DOHH2 (cell line): ENCODE results near the gene CAMK2D.
A peak's percentile ranks its signal among the peaks of the same experiment; 100 is the strongest.

Source experiments
- H3F3A ChIP-seq: fragments of 200-600 bp; sonication (generic), shearing (Covaris generic); 2 replicates; pipeline ENCODE4 v1.6.0; 2016; ENCODE audit warnings: antibody characterized with exemption, mild to moderate bottlenecking; ENCODE audit not compliant: control insufficient read depth, insufficient read depth
- H3K27ac ChIP-seq: fragments of 200-600 bp; sonication (generic); 2 replicates; pipeline ENCODE4 v1.5.1; 2014; ENCODE audit warnings: low read depth, mild to moderate bottlenecking, low read length, moderate library complexity
- H3K27me3 ChIP-seq: fragments of 200-600 bp; sonication (generic); 2 replicates; pipeline ENCODE4 v1.6.1; 2014; ENCODE audit warnings: mild to moderate bottlenecking, low read length, mixed read lengths; ENCODE audit not compliant: control insufficient read depth
- H3K36me3 ChIP-seq: fragments of 200-600 bp; sonication (generic); 2 replicates; pipeline ENCODE4 v1.6.1; 2014; ENCODE audit warnings: mild to moderate bottlenecking, low read length, moderate library complexity, mixed read lengths; ENCODE audit not compliant: control insufficient read depth
- H3K4me1 ChIP-seq: fragments of 200-600 bp; sonication (generic); 2 replicates; pipeline ENCODE4 v1.6.1; 2014; ENCODE audit warnings: mild to moderate bottlenecking, low read length, mixed read lengths; ENCODE audit not compliant: control insufficient read depth
- H3K4me2 ChIP-seq: fragments of 200-600 bp; sonication (generic); 2 replicates; pipeline ENCODE4 v1.6.0; 2014; ENCODE audit warnings: mild to moderate bottlenecking, low read length, moderate library complexity
- H3K4me3 ChIP-seq: fragments of 200-600 bp; sonication (generic); 2 replicates; pipeline ENCODE4 v1.5.1; 2014; ENCODE audit warnings: mild to moderate bottlenecking, low read length, mixed read lengths
- H3K79me2 ChIP-seq: fragments of 200-600 bp; sonication (generic); 2 replicates; pipeline ENCODE4 v1.6.1; 2014; ENCODE audit warnings: mild to moderate bottlenecking, low read length, mixed read lengths; ENCODE audit not compliant: control insufficient read depth
- H3K9me2 ChIP-seq: fragments of 200-600 bp; sonication (generic); replicated peaks from 2 replicates; pipeline ENCODE4 v1.6.1; 2014; ENCODE audit warnings: mild to moderate bottlenecking, low read length, mixed read lengths; ENCODE audit not compliant: control insufficient read depth
- H3K9me3 ChIP-seq: fragments of 200-600 bp; sonication (generic); 2 replicates; pipeline ENCODE4 v1.6.1; 2014; ENCODE audit warnings: antibody characterized with exemption, low read length, mixed read lengths; ENCODE audit not compliant: control insufficient read depth, insufficient read depth
- H4K20me1 ChIP-seq: fragments of 200-600 bp; sonication (generic); 2 replicates; pipeline ENCODE4 v1.6.0; 2014; ENCODE audit warnings: low read depth, mild to moderate bottlenecking, antibody characterized with exemption, low read length, moderate library complexity; ENCODE audit not compliant: control insufficient read depth, insufficient read depth
- EZH2phosphoT487 ChIP-seq: fragments of 200-600 bp; sonication (generic); IDR thresholded peaks from 2 replicates; pipeline ENCODE4 v1.6.1; 2017; ENCODE audit warnings: borderline replicate concordance, mild to moderate bottlenecking, antibody characterized with exemption, low read length, moderate library complexity, mixed read lengths
- TF ChIP-seq, protein P1 (sequence below): fragments of 200-600 bp; sonication (generic); IDR thresholded peaks from one replicate; pipeline ENCODE4 v1.5.1; 2014; ENCODE audit warnings: antibody characterized with exemption, mild to moderate bottlenecking, low read depth, low read length; ENCODE audit not compliant: poor library complexity, severe bottlenecking

Gene CAMK2D

DNA sequence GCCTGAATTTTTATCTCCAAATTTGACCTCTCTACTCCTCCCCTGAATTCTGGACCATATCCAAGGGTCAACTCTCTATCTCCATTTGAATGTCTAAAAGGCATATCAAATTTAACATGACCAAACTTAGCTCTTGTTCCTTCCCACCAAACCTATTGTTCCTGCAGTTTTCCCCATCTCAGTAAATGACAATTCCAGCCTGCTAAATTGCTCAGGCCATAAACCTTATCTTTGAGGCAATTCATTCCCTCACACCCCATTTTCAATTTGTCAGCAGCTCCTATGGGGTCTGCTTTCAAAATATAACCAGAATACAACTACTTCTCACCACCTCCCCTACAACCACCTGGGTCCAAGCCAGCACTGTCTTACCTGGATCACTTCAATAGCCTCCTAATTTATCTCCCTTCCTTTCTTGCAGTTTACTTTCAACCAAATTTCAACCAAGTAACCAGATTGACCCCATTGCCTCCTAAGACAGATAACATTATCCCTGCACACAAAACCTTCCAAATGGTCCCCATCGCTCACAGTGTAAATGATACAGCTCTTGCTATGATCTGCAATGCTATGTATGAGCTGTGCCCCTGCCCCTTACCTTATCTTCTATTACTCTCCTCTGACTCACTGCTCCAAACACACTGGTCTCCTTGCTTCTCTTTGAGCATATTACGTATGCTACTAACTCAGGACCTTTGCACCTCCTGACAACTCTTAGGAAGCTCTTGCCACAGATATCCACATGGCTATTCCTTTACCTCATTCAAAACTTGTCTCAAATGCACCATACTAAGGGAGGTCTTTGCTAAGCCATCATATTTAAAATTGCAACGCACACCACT lies 66.0 kb downstream of the CAMK2D start:
- TF ChIP-seq, protein P1, sequence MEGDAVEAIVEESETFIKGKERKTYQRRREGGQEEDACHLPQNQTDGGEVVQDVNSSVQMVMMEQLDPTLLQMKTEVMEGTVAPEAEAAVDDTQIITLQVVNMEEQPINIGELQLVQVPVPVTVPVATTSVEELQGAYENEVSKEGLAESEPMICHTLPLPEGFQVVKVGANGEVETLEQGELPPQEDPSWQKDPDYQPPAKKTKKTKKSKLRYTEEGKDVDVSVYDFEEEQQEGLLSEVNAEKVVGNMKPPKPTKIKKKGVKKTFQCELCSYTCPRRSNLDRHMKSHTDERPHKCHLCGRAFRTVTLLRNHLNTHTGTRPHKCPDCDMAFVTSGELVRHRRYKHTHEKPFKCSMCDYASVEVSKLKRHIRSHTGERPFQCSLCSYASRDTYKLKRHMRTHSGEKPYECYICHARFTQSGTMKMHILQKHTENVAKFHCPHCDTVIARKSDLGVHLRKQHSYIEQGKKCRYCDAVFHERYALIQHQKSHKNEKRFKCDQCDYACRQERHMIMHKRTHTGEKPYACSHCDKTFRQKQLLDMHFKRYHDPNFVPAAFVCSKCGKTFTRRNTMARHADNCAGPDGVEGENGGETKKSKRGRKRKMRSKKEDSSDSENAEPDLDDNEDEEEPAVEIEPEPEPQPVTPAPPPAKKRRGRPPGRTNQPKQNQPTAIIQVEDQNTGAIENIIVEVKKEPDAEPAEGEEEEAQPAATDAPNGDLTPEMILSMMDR, result no peak
- TF ChIP-seq EZH2phosphoT487, result no peak
- peaks cover 19% of the 10 kb centered on the region; the same call in 1 of the 2 replicates for H4K20me1 ChIP-seq
- peaks cover 54% of the 10 kb centered on the region for H3K36me3 ChIP-seq
- H3K4me2 ChIP-seq, result no peak overlapping the region; the same call in 1 of the 2 replicates
- H3K4me3 ChIP-seq, result no peak overlapping the region
- H3K27me3 ChIP-seq, result no peaks in the 10 kb centered on the region
- H3F3A ChIP-seq, result peaks cover 13% of the 10 kb centered on the region
- H3K79me2 ChIP-seq, result peaks cover 98% of the 10 kb centered on the region
- no peaks in the 10 kb centered on the region for H3K9me3 ChIP-seq
- no peaks in the 10 kb centered on the region for H3K9me2 ChIP-seq
- H3K4me1 ChIP-seq, result peaks cover 54% of the 10 kb centered on the region
- no peak overlapping the region for H3K27ac ChIP-seq

DNA sequence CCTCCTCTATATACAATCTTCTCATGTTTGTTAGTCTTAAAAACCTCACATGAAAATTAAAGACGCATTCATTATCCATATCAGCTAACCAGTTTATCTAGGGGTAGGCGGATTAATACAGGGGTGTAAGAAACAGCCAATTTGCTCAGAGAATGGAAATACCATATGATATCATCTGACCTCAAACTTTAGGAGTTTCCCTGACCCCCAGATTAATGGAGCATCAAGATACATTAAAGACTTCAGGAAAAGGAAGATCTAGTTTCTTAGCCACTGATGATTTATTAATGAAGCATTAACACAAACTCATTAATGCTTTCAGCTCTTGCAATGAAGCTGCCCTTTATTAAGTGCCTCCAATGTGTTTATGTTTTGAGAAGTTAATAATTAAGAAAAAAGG lies 67.5 kb downstream of the CAMK2D start:
- peaks cover 98% of the 10 kb centered on the region for H3K79me2 ChIP-seq
- peaks cover 18% of the 10 kb centered on the region; the same call in 1 of the 2 replicates for H4K20me1 ChIP-seq
- no peaks in the 10 kb centered on the region for H3K9me3 ChIP-seq

DNA sequence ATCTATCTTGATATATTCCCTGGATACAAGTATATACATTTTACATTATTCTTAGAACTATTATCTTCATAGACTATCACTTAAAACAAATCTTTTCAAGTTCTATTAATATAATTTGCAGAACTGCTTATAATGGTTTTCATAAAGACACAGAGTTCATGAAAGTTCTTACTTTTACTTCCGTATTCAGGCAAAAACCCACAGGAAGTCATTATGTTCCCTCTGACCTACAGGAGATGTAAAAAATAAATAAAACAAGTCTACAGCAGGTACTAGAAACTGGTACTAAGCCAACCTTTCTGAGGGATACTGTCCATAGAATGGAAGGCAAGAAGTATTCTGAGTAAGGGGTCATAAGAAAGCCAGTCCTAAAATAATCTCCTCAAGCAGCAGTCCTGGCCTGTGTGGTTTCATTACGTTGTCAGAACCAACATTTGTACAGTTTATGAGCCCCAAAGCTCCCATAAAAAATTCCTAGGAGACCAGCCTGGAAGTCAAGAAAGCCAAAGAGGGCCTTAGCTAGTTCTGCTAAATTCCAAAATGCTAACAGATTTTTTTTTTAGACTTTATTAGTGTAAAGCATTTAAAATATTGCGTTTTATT lies 68.6 kb downstream of the CAMK2D start:
- peak overlapping the region; percentile 24 for H3K4me3 ChIP-seq
- peaks cover 66% of the 10 kb centered on the region for H3K36me3 ChIP-seq
- H3K27me3 ChIP-seq, result no peaks in the 10 kb centered on the region
- peak overlapping the region; percentile 33 for H3K4me2 ChIP-seq
- no peak for TF ChIP-seq EZH2phosphoT487
- TF ChIP-seq, protein P1, result no peak
- peak overlapping the region; percentile 36 for H3K27ac ChIP-seq
- peaks cover 16% of the 10 kb centered on the region for H3F3A ChIP-seq
- H3K9me3 ChIP-seq, result no peaks in the 10 kb centered on the region
- peaks cover 18% of the 10 kb centered on the region; the same call in 1 of the 2 replicates for H4K20me1 ChIP-seq
- H3K79me2 ChIP-seq, result peaks cover 96% of the 10 kb centered on the region
- H3K4me1 ChIP-seq, result peaks cover 72% of the 10 kb centered on the region
- no peaks in the 10 kb centered on the region for H3K9me2 ChIP-seq

More for the DNA sequence above, 67.5 kb downstream of the CAMK2D start:
- Histone ChIP-seq H3K36me3 (peaks cover 61% of the 10 kb centered on the region), H3K4me1 (peaks cover 67% of the 10 kb centered on the region), H3F3A (peaks cover 16% of the 10 kb centered on the region), H3K4me2 (peak overlapping the region; percentile 1; the same call in 1 of the 2 replicates), H3K9me2 (no peaks in the 10 kb centered on the region), H3K27ac (no peak overlapping the region), H3K4me3 (no peak overlapping the region), H3K27me3 (no peaks in the 10 kb centered on the region)
- TF ChIP-seq, protein P1, result no peak
- no peak for TF ChIP-seq EZH2phosphoT487
